ENCODE measurements around the gene NFATC1.

The NFATC1 gene

GRCh38 chr18:79424008-79424565 lies 28.4 kb downstream of the NFATC1 start:
- DNase-seq (ENCODE audit: low read depth) = no peak
- in situ Hi-C loops (cut with HindIII; ENCODE audit: low sequenced_read_pairs) = no loop called here
- H3K4me3 ChIP-seq (ENCODE audit: low read depth, low read length) = no peak overlapping the region
- TF ChIP-seq CTCF (IDR thresholded peaks at IDR 0.05; ENCODE audit: low read depth, low read length, missing control alignments) = no peak

GRCh38 chr18:79424880-79425568 lies 29.3 kb downstream of the NFATC1 start:
- TF ChIP-seq CTCF (IDR thresholded peaks at IDR 0.05; ENCODE audit: low read depth, low read length, missing control alignments) = no peak
- DNase-seq (ENCODE audit: low read depth) = no peak
- in situ Hi-C loops (cut with HindIII; ENCODE audit: low sequenced_read_pairs) = no loop called here
- no peak overlapping the region for H3K4me3 ChIP-seq (ENCODE audit: low read depth, low read length)

GRCh38 chr18:79425569-79425886 lies 29.8 kb downstream of the NFATC1 start:
- DNase-seq (ENCODE audit: low read depth) = no peak
- no peak for TF ChIP-seq CTCF (IDR thresholded peaks at IDR 0.05; ENCODE audit: low read depth, low read length, missing control alignments)
- in situ Hi-C loops (cut with HindIII; ENCODE audit: low sequenced_read_pairs) = no loop called here
- no peak overlapping the region for H3K4me3 ChIP-seq (ENCODE audit: low read depth, low read length)

GRCh38 chr18:79426376-79427300 lies 30.9 kb downstream of the NFATC1 start:
- in situ Hi-C loops (cut with HindIII; ENCODE audit: low sequenced_read_pairs) = no loop called here
- H3K4me3 ChIP-seq (ENCODE audit: low read depth, low read length) = no peak overlapping the region
- no peak for DNase-seq (ENCODE audit: low read depth)
- no peak for TF ChIP-seq CTCF (IDR thresholded peaks at IDR 0.05; ENCODE audit: low read depth, low read length, missing control alignments)

GRCh38 chr18:79427368-79428225 lies 31.9 kb downstream of the NFATC1 start:
- no peak for DNase-seq (ENCODE audit: low read depth)
- TF ChIP-seq CTCF (IDR thresholded peaks at IDR 0.05; ENCODE audit: low read depth, low read length, missing control alignments) = no peak
- H3K4me3 ChIP-seq (ENCODE audit: low read depth, low read length) = no peak overlapping the region
- in situ Hi-C loops (cut with HindIII; ENCODE audit: low sequenced_read_pairs) = no loop called here

- in situ Hi-C loops (cut with HindIII; ENCODE audit: low sequenced_read_pairs) = no loop called here
- TF ChIP-seq CTCF (IDR thresholded peaks at IDR 0.05; ENCODE audit: low read depth, low read length, missing control alignments) = no peak
- no peak overlapping the region for H3K4me3 ChIP-seq (ENCODE audit: low read depth, low read length)
- no peak for DNase-seq (ENCODE audit: low read depth)
Measured at GRCh38 chr18:79428287-79428686, 32.6 kb downstream of the NFATC1 start.

Data from astrocyte of the cerebellum (primary cell).